K562 (cell line): ENCODE data around the gene ADRB2. TPM values are rescaled to one million over a fixed set of nuclear protein-coding genes. Genes with fewer than 3 reads are reported as not detected.

Source experiments
- ATAC-seq: fragments of 200-7000 bp; cut with Tn5 transposase; 3 replicates; pipeline ENCODE4 v1.9.1; 2020; ENCODE audit warnings: moderate library complexity
- BruUV-seq: library from RNA; stranded (reverse); fragments of 400-500 nt; replicated peaks from 2 replicates; lab custom pipeline; 2021; lab: Mats Ljungman, UMichigan
- CTCF ChIA-PET: fragments of 300-600 bp; formaldehyde crosslinking; extraction: SDS; loops from one replicate; lab custom pipeline; 2021; ENCODE audit warnings: low intra/inter-chr PET ratio; lab: Yijun Ruan, JAX
- POLR2A ChIA-PET: fragments of 300-600, 350-650 bp; sonication (Branson Sonifier 250); formaldehyde crosslinking; extraction: SDS; loops from one replicate; lab custom pipeline; 2021; ENCODE audit warnings: antibody characterized with exemption, inconsistent platforms; lab: Yijun Ruan, JAX
- DNase-seq, 4 experiments: peaks; one replicate each; pipeline versions ENCODE4 v3.0.0 to v3.0.0-alpha.2; 2011 to 2018; ENCODE audit warnings: low spot score in 3 of 4, mixed read lengths in 3 of 4; ENCODE audit errors: extremely low read depth in 1 of 4
- FAIRE-seq: peaks from 2 replicates; lab custom pipeline; 2011; peaks lifted over from hg19 to GRCh38; lab: Jason Lieb, UNC
- H2AFZ ChIP-seq: 2 replicates; pipeline ENCODE4 v1.6.0; 2011; ENCODE audit warnings: low read depth, low read length, control low read depth, inconsistent platforms
- H3K27ac ChIP-seq: fragments of 200-600 bp; 3 replicates; pipeline ENCODE4 v1.8.0; 2011; ENCODE audit warnings: low read depth, mild to moderate bottlenecking, control low read depth, inconsistent platforms, low read length, moderate library complexity, mixed read lengths; ENCODE audit errors: extremely low read depth
- H3K27me3 ChIP-seq, 2 experiments: fragments of 300-600 bp in 1 of 2; 2 replicates in 1 of 2; 3 replicates in 1 of 2; pipeline versions ENCODE4 v1.6.0 to v1.8.0; 2011; ENCODE audit warnings: inconsistent platforms in 2 of 2, low read length in 2 of 2, mild to moderate bottlenecking in 1 of 2, mixed read lengths in 1 of 2, moderate library complexity in 1 of 2; ENCODE audit not compliant: control insufficient read depth in 2 of 2, insufficient read depth in 2 of 2
- H3K36me3 ChIP-seq: fragments of 300-600 bp; 3 replicates; pipeline ENCODE4 v1.8.0; 2011; ENCODE audit warnings: mild to moderate bottlenecking, low read length, inconsistent platforms; ENCODE audit not compliant: control insufficient read depth, insufficient read depth
- H3K4me1 ChIP-seq, 2 experiments: fragments of 200-600 bp in 1 of 2; replicated peaks in 1 of 2; 2 replicates in 1 of 2; 3 replicates in 1 of 2; pipeline versions ENCODE4 v1.5.1 to v1.8.0; 2011; ENCODE audit warnings: inconsistent platforms in 2 of 2, low read length in 2 of 2, mild to moderate bottlenecking in 1 of 2, mixed read lengths in 1 of 2, moderate library complexity in 1 of 2; ENCODE audit not compliant: control insufficient read depth in 2 of 2, insufficient read depth in 2 of 2
- H3K4me2 ChIP-seq: 2 replicates; pipeline ENCODE4 v1.6.1; 2011; ENCODE audit warnings: low read length, control low read depth, inconsistent platforms, mixed read lengths; ENCODE audit not compliant: insufficient read depth
- H3K4me3 ChIP-seq: fragments of 200-600 bp; sonication (generic), shearing (Covaris generic); 2 replicates; pipeline ENCODE4 v1.5.1; 2016; ENCODE audit warnings: control low read depth, inconsistent platforms
- H3K79me2 ChIP-seq: fragments of 200-600 bp; 3 replicates; pipeline ENCODE4 v1.8.0; 2011; ENCODE audit warnings: low read length, inconsistent platforms; ENCODE audit not compliant: control insufficient read depth, insufficient read depth
- H3K9ac ChIP-seq, 2 experiments: 2 replicates each; pipeline versions ENCODE4 v1.6.0 to v1.6.1; 2011; ENCODE audit warnings: low read depth in 2 of 2, low read length in 2 of 2, control low read depth in 1 of 2, inconsistent platforms in 1 of 2, mild to moderate bottlenecking in 1 of 2, mixed read lengths in 1 of 2; ENCODE audit not compliant: insufficient read depth in 1 of 2
- H3K9me1 ChIP-seq: one replicate; pipeline ENCODE4 v1.6.0; 2011; ENCODE audit warnings: inconsistent platforms, mild to moderate bottlenecking, low read length, moderate library complexity; ENCODE audit not compliant: control insufficient read depth, insufficient read depth
- H3K9me3 ChIP-seq: replicated peaks from 2 replicates; pipeline ENCODE4 v1.5.1; 2011; ENCODE audit warnings: low read depth, low read length, inconsistent platforms; ENCODE audit not compliant: control insufficient read depth, insufficient read depth
- H4K20me1 ChIP-seq: replicated peaks from 2 replicates; pipeline ENCODE4 v1.6.1; 2011; ENCODE audit warnings: low read length, inconsistent platforms, mixed read lengths; ENCODE audit not compliant: control insufficient read depth, insufficient read depth
- ARNT ChIP-seq, 2 experiments: fragments of 450-650 bp; IDR thresholded peaks; 2 replicates each; pipeline ENCODE4 v1.6.1; 2016; ENCODE audit warnings: mild to moderate bottlenecking in 1 of 2
- BRCA1 ChIP-seq, 2 experiments: fragments of 450-650 bp in 1 of 2; sonication (generic) in 1 of 2; formaldehyde crosslinking in 1 of 2; IDR thresholded peaks; 2 replicates each; pipeline versions ENCODE4 v1.5.0 to v1.6.1; 2017 to 2020; ENCODE audit warnings: mild to moderate bottlenecking in 1 of 2, missing genetic modification reagents in 1 of 2
- FOXA1 ChIP-seq: fragments of 450-650 bp; IDR thresholded peaks from 2 replicates; pipeline ENCODE4 v1.6.1; 2016; ENCODE audit warnings: mild to moderate bottlenecking, borderline replicate concordance
- KAT7 ChIP-seq: sonication (generic); formaldehyde crosslinking; IDR thresholded peaks from 2 replicates; pipeline ENCODE4 v1.8.0; 2022; ENCODE audit warnings: missing genetic modification reagents, mild to moderate bottlenecking, borderline replicate concordance
- TFAM ChIP-seq: fragments of 250-450 bp; sonication (Bioruptor Pico); conservative IDR thresholded peaks from 2 replicates; pipeline ENCODE4 v1.5.0; 2021; ENCODE audit warnings: mild to moderate bottlenecking, moderate library complexity
- WHSC1 ChIP-seq: IDR thresholded peaks from one replicate; pipeline ENCODE4 v1.6.1; 2012; ENCODE audit warnings: low read length, control low read depth, inconsistent platforms
- ZBTB8A ChIP-seq: fragments of 450-650 bp; IDR thresholded peaks from 2 replicates; pipeline ENCODE4 v1.6.1; 2018; ENCODE audit warnings: mild to moderate bottlenecking, moderate library complexity; ENCODE audit not compliant: partially characterized antibody
- ZC3H8 ChIP-seq: fragments of 450-650 bp; IDR thresholded peaks from 2 replicates; pipeline ENCODE4 v1.6.1; 2017
- ZNF707 ChIP-seq: fragments of 250-450 bp; sonication (Bioruptor Pico); conservative IDR thresholded peaks from 2 replicates; pipeline ENCODE4 v1.8.0; 2022; ENCODE audit warnings: inconsistent platforms, mild to moderate bottlenecking, moderate library complexity
- ZNF75A ChIP-seq: fragments of 450-650 bp; formaldehyde crosslinking; IDR thresholded peaks from 2 replicates; pipeline ENCODE4 v1.4.0; 2020; ENCODE audit warnings: mild to moderate bottlenecking
- ZNF77 ChIP-seq: fragments of 250-450 bp; sonication (Bioruptor Pico); IDR thresholded peaks from 2 replicates; pipeline ENCODE4 v1.5.0; 2020
- ZNF780A ChIP-seq: fragments of 250-450 bp; sonication (Bioruptor Pico); IDR thresholded peaks from 2 replicates; pipeline ENCODE4 v1.5.0; 2021; ENCODE audit warnings: mild to moderate bottlenecking
- WGBS: fragments of 100-300 bp; shearing (Covaris generic); methylation state at CpG from one replicate; pipeline ENCODE4 v1.1.6; 2016; ENCODE audit warnings: low coverage, mixed read lengths; ENCODE audit not compliant: insufficient coverage; ENCODE audit errors: missing lambda C conversion rate; 5-methylcytosine and 5-hydroxymethylcytosine counted together
- in situ Hi-C: fragments of 300-500 bp; cut with MboI; formaldehyde crosslinking; loops from 4 replicates; pipeline ENCODE4 v1.15.0; 2018; ENCODE audit warnings: inconsistent platforms, mixed read lengths
- intact Hi-C: fragments of 100-400 bp; cut with micrococcal nuclease; formaldehyde crosslinking; loops from 2 replicates; pipeline ENCODE4 v1.14.2; 2022
- polyA plus RNA-seq, 8 experiments: library from polyadenylated mRNA; depleted of rRNA in 4 of 8; stranded (reverse) in 5 of 8; unstranded in 3 of 8; fragments of >200 nt; fragmentation: Nextera tagmentation in 2 of 8; fragmentation: Illumina TruSeq in 1 of 8; extraction: Ambion mirVana in 2 of 8; extraction: Trizol in 1 of 8; gene quantifications; 2 replicates each; pipeline versions ENCODE4 v1.2.1 to v1.2.3, GENCODE V29; 2011 to 2014; ENCODE audit warnings: inconsistent platforms in 1 of 8, missing spikeins in 1 of 8
- total RNA-seq, 7 experiments: library from RNA; depleted of rRNA in 6 of 7; stranded (reverse); fragments of >200 nt in 6 of 7; fragmentation: Illumina TruSeq in 2 of 7; extraction: Trizol in 2 of 7; gene quantifications; 2 replicates each; pipeline versions ENCODE4 v1.2.1 to v1.2.3, GENCODE V29; 2011 to 2021; ENCODE audit warnings: low replicate concordance in 1 of 7
- TF ChIP-seq, protein P1 (sequence below): IDR thresholded peaks from 3 replicates; pipeline ENCODE4 v1.6.1; 2011; ENCODE audit warnings: borderline replicate concordance, mild to moderate bottlenecking; ENCODE audit not compliant: insufficient read length, insufficient read depth
- TF ChIP-seq, protein P2 (sequence below): fragments of 250-450 bp; sonication (Bioruptor Pico); IDR thresholded peaks from 2 replicates; pipeline ENCODE4 v1.8.0; 2022; ENCODE audit warnings: moderate library complexity, mild to moderate bottlenecking, inconsistent platforms
- TF ChIP-seq, protein P3 (sequence below): fragments of 250-450 bp; sonication (Bioruptor Pico); IDR thresholded peaks from 2 replicates; pipeline ENCODE4 v1.4.0; 2020; ENCODE audit warnings: mild to moderate bottlenecking, moderate library complexity

Gene ADRB2
- total and polyA plus RNA-seq, 9 of the 15 experiments (the other 6 are each of a cell fraction or from before 2014, with no cell fraction given) = 0.01 to 0.18 (median 0.04) TPM; not detected in 2

DNA sequence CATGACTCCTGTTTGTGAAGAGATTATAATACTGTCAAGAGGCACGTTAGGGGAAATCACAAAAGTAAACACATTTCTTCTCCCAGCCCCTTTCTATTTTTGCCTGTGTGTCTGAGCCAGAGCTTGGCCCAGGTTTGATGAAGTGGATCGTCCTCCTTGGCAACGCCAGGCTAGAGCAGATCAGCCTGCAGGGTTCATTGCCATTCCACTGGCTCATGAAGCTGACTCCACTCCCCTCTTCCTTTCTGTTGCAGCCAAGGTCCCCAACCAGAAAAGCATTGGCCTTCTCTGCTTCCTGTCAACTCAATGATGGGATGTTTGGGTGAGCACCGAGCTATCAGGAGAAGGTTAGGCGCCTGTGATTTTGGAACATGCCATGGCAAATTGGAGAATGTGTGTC lies 3.3 kb downstream of the ADRB2 start (continued):
- TF ChIP-seq ZNF75A (CRISPR knock-in tag) (no peak), ARNT (IDR thresholded peaks at IDR 0.05) (no peak)

DNA sequence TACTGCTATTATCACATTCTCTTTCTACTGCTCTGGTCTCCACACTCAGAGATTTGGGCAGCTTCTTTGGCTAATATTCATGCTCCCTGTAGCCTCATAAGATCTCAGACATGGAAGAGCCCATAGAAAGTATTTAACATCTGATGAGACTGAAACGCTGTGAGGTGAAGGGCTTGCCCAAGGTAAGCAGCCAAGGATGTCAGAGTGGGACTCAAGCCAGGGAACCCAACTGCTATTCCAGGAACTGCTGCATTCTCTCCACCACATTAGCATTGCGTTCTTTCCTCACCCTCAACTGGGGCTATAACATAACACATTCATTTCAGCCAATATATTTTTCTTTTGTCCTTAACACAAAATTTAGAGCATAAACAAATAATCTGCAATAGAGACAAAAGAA lies 3.8 kb downstream of the ADRB2 start:
- BruUV-seq = no TSS peak
- Histone ChIP-seq H3K27ac (no peak overlapping the region), H4K20me1 (no peaks in the 10 kb centered on the region; the same call in 1 of the 2 replicates), H3K9me1 (no peaks in the 10 kb centered on the region), H2AFZ (no peak overlapping the region), H3K4me1 (peaks cover 5 to 12% of the 10 kb centered on the region in 2 experiments; a peak in 3 of 5 replicates), H3K4me2 (no peak overlapping the region), H3K27me3 (peaks cover 32 to 37% of the 10 kb centered on the region in 2 experiments), H3K4me3 (no peak overlapping the region), H3K79me2 (no peaks in the 10 kb centered on the region), H3K9me3 (no peaks in the 10 kb centered on the region), H3K36me3 (no peaks in the 10 kb centered on the region), H3K9ac (no peak overlapping the region)
- 3% methylated on average over 2 of the region's 2 CpGs for WGBS
- intact Hi-C loops = loop anchor here (10.0 kb wide), 1 partner anchor 165 kb away; no protein-coding TSS in a partner anchor
- ChIA-PET POLR2A (no interaction called here), CTCF (no interaction called here)
- FAIRE-seq (no peak), ATAC-seq (no peak), DNase-seq (no peak)
- in situ Hi-C loops = no loop called here
- no peak for TF ChIP-seq FOXA1
- TF ChIP-seq ZC3H8 = no peak
- TF ChIP-seq KAT7 (CRISPR knock-in tag) = no peak
- no peak for TF ChIP-seq ZNF77 (CRISPR knock-in tag)
- TF ChIP-seq, protein P1, sequence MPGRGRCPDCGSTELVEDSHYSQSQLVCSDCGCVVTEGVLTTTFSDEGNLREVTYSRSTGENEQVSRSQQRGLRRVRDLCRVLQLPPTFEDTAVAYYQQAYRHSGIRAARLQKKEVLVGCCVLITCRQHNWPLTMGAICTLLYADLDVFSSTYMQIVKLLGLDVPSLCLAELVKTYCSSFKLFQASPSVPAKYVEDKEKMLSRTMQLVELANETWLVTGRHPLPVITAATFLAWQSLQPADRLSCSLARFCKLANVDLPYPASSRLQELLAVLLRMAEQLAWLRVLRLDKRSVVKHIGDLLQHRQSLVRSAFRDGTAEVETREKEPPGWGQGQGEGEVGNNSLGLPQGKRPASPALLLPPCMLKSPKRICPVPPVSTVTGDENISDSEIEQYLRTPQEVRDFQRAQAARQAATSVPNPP = no peak
- TF ChIP-seq ZNF707 (CRISPR knock-in tag) = no peak
- TF ChIP-seq, protein P2, sequence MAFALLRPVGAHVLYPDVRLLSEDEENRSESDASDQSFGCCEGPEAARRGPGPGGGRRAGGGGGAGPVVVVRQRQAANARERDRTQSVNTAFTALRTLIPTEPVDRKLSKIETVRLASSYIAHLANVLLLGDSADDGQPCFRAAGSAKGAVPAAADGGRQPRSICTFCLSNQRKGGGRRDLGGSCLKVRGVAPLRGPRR (CRISPR knock-in tag) = no peak
- TF ChIP-seq, protein P3, sequence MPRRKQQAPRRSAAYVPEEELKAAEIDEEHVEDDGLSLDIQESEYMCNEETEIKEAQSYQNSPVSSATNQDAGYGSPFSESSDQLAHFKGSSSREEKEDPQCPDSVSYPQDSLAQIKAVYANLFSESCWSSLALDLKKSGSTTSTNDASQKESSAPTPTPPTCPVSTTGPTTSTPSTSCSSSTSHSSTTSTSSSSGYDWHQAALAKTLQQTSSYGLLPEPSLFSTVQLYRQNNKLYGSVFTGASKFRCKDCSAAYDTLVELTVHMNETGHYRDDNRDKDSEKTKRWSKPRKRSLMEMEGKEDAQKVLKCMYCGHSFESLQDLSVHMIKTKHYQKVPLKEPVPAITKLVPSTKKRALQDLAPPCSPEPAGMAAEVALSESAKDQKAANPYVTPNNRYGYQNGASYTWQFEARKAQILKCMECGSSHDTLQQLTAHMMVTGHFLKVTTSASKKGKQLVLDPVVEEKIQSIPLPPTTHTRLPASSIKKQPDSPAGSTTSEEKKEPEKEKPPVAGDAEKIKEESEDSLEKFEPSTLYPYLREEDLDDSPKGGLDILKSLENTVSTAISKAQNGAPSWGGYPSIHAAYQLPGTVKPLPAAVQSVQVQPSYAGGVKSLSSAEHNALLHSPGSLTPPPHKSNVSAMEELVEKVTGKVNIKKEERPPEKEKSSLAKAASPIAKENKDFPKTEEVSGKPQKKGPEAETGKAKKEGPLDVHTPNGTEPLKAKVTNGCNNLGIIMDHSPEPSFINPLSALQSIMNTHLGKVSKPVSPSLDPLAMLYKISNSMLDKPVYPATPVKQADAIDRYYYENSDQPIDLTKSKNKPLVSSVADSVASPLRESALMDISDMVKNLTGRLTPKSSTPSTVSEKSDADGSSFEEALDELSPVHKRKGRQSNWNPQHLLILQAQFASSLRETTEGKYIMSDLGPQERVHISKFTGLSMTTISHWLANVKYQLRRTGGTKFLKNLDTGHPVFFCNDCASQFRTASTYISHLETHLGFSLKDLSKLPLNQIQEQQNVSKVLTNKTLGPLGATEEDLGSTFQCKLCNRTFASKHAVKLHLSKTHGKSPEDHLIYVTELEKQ (CRISPR knock-in tag) = no peak
- no peak for TF ChIP-seq ZBTB8A
- TF ChIP-seq WHSC1 = no peak
- TF ChIP-seq TFAM = no peak
- TF ChIP-seq ZNF780A (CRISPR knock-in tag) = no peak
- no peak for TF ChIP-seq BRCA1 (IDR thresholded peaks at IDR 0.05)
- no peak for TF ChIP-seq BRCA1 (CRISPR knock-in tag; IDR thresholded peaks at IDR 0.05)
